ENCODE measurements around the gene TMEM231.
"Not testable (repeated sequence)": the region's sequence is repeated elsewhere in the genome, so short reads cannot be mapped to it uniquely, and the experiment has no call there.

Gene TMEM231

DNA sequence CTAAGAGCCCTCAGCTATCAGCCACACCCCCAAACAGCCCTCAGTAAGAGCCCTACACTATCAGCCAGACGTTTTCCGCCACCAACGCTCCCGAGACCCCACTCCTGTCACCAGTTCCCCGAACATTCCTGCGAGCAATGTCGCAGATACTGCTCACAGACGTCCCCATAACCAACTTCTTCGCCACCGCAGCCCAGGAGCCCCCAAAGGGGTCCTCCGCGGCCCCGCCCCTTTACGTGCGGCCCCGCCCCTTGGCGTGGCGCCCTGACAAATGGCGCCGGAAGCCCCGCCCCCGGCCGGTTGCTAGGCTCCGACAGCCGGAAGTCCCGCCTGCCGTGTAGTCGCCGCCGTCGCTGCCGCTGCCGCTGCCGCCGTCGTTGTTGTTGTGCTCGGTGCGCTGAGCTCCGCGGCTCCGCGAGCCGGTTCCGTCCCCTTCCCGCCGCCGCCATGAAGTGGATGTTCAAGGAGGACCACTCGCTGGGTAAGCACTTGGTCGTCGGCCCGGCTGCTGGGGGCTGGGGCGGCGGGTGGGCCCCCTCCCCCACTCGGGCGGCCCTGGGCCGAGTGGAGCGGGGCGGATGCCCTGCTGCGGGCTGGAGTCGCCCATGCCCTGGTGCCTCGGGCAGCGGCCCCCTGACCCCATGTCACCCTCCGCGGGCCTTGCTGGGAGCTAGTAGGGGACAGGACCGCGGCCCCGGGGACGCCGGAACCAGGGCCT lies 10.1 kb upstream of the TMEM231 start, which contains the start of gene GABARAPL2:
TSS of gene GABARAPL2 (plus strand) at position 340 of the 718 bp plus-strand sequence. CDS start at position 448, 108 bp downstream.
- peak; percentile 84 to 92 for DNase-seq

DNA sequence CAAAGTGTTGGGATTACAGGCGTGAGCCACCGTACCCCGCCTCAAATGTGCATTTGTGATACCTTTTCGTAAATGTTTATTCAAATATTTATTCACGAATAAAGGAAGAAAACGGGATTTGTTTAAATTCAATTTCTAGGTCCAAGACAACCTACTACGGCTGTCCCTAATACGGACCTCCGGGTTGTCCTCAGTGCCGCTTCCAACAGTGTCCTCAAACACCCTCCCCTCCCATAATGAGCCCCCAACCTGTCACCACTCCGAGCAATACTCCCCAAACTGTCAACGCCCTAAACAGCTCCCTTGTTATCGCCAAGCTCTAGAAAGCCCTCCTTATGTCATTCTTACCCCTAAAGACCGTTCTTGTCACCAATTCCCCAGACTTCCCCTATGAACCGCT lies 9.6 kb upstream of the TMEM231 start:
- DNase-seq = no peak

DNA sequence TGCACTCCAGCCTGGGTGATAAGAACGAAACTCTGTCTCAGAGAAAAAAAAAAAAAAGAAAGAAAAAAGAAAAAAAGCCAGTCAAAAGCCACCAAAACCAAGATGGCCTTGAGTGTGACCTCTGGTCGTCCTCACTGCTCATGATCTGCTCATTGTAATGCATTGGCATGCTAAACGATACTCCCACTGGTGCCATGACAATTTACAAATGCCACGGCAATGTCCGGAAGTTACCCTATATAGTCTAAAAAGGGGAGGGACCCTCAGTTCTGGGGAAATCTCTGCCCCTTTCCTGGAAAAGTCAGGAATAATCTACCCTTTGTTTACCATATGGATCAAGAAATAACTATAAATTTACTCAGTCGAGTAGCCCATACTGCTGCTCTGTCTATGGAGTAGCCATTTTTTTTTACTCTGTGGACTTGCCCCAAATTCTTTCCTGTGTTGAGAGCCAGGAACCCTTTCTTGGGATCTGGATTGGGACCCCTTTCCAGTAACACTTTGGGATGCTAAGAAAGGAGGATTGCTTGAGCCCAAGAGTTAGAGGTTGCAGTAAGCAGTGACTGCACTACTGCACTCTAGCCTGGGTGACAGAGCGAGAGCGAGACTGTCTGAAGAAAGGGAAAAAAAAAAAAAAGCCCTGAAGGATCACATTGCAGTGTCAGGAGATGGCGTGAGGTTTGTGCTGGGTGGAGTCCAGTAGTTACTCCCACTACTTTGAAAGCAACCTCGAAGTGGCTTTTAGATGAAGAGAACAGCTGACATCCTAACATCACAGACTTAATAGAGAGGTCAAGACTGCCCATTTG lies 3.7 kb upstream of the TMEM231 start:
- DNase-seq = no peak

DNA sequence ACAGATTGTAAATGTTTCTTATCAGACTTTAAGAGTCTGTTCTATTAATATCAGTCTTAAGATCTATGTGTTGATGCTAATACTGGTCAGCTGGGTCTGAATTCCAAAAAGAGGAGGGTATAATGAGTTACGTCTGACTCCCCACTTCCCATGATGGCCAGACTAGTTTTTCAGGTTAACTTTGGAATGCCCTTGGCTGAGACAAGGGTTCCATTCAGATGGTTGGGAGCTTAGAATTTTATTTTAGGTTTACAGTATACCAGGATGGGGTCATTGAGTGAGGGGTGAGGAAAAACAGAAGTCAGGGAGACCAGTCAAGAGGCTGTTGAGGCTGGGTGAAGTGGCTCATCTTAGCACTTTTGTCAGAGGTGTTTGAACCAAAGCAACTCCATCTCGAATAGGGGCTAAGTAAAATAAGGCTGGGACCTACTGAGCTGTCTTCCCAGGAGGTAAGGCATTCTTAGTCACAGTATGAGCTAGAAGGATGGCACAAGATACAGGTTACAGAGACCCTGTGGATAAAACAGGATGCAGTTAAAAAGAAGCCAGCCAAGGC lies 2.9 kb upstream of the TMEM231 start:
- DNase-seq = no peak

DNA sequence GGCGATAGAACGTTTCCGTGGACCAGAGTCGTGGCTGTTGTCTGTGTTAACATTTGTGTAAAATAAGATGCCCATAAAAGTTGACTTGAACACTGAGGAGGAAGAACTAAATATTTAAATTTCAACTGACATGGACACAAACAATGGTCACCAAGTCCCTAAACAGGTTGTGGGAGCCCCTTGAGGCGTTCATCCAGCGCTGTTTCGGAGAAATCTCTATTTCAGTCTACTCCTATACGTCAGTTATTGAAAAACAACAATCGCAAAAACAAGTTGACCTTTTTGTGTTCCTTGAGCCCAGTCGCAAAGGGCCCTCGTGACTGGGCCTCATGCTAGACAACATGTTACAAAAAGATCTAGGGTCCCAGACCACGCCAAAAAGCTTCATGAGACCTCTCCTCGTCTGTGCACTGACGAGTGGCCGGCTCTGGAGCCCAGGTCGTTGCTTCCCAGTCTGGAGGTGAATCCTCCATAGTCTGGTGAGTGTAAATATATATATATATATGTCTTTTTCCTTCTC lies 439 bp upstream of the TMEM231 start:
- no peak for DNase-seq

DNA sequence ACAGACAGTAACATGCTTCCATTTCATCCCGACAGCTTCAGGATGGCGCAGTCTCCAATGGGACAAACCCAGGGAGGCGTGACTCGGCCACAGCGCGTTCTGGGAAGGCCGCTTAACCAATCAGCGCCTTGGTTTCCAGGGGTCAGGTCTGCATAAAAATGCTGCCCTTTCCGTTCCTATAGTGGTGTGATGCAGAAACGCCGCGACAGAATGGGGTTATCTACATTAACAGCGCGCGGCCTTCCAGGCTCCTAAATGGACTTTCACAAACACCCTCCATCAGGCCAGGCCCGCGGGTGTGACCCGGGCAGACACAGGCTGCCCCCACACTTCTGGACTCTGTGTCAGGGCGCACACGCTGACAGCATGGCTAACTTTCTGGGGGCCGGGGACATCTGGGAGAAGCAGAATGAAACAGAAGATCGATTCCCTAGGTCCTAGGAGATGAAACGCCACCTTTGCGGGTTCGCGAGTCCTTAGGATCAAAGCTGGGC lies 792 bp downstream of the TMEM231 start:
- DNase-seq = no peak

DNA sequence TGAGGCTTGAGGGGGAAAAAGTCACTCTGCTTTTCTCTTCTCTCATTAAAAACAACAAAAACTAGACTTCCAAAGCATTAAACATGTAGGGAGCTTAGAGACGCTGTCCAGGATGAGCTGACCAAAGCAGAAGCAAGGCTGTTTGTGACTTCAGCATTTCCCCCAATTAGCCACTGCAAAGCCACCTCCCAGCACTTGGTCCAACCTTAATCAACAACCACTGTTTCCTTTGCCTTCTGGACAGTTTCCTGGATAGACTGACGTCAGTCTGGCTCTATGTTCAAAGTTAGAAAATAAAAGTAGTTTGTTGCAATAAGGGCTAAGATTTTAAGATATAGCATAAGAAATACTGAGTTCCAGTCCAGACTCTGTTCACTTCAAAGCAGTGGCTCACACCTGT lies 3.1 kb downstream of the TMEM231 start:
- DNase-seq = no peak

DNA sequence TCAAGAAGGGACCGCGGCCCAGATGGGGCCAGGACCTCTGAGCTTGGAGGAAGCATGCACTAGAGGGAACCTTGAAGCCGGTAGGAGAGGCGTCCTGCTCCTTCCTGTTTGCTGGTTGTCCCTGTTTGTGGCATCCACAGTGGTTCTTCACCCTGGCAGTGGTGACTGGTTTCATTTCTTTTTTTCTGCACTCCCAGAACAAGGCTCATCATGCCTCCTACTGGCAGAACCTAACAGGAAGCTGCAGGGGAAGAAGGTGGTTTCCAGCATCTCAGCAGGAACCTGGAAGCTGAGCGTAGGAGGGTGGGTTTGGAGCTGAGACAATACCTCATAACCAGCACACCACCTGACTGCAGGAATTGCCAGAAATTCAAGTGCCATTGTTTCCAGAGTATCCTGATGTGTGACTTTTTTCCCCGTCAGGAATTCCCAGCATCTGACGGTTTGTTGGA lies 5.8 kb downstream of the TMEM231 start:
- no peak for DNase-seq

DNA sequence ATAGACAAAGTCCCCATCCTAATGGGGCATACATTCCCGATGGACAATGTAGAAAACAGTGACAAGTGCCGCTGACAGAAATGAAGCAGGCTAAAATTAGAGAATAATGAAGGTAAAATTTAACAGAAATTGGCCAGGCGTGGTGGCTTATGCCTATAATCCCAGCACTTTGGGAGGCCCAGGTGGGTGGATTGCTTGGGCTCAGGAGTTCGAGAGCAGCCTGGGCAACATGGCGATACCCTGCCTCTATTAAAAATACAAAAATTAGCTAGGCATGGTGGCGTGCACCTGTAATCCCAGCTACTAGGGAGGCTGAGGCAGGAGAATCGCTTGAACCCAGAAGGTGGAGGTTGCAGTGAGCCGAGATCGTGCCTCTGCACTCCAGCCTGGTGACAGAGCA lies 7.6 kb downstream of the TMEM231 start:
- not testable (repeated sequence) for DNase-seq

DNA sequence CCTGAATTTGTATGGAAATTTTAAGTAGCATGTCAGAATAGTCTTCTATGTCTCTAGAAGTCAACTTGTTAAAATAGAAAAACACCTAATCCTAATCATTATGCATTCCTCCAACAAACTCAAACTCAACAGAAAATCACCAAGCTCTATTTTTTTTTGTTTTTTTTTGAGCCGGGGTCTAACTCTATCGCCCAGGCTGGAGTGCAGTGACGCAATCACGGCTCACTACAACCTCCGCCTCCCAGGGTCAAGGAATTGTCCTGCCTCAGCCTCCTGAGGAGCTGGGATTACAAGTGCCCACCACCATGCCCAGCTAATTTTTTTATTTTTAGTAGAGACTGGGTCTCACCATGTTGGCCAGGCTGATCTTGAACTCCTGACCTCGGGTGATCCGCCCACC lies 9.8 kb downstream of the TMEM231 start:
- DNase-seq = no peak

DNA sequence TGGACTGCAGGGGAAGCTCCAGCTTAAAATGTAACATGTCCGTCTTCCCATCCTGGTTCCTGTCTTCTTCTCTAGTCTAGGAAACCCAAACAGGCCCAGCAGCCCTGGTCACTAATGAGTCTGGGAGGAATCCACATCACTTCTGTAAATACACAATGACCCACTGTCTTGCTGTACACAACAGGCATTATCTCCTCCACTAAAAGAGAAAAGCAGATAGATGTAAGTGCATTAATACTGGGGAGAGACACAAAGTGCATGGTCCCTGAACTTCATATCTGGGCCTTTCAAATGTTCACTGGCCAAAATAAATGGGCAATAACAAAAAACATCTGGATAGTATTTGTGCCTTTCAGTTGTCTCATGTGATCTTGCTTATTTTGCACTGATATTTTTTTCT lies 10.2 kb downstream of the TMEM231 start:
- not testable (repeated sequence) for DNase-seq

DNA sequence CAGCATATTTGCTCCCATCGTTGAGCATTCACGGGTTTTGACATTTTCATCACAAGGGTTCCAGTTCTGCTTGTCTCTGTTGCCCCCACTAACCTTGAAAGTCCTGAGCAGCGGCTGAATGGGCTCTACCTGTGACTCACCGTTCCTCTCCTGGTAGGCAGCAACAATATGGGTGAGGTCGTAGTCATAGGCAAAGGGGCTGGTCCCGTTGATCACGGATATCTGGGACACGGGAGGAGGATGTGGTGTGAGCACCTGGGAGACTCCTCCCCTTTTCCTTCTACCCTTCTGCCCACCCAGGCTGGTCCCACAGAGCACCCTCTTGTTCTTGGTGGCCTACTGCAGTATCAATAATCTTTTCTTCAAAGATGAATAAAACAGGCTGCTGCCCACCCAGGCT lies 13.6 kb downstream of the TMEM231 start:
- DNase-seq = not testable (repeated sequence)

DNA sequence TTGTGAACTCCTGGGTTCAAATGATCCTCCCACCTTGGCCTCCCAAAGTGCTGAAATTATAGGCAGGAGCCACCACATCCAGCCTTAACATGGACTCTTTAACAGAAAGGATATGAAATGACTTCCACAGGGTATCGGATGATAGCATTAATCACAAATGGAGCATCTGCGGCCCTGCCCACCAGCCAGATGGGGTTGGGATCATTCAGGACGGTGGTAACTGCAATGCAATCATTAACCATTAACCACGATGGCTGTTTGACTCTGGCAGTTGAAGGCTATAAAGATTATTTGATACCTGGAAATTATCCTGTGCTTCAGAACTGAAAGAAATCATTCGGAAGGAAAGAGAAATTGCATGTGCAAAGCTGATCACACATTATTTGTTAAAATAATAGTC lies 14.8 kb downstream of the TMEM231 start:
- no peak for DNase-seq

DNA sequence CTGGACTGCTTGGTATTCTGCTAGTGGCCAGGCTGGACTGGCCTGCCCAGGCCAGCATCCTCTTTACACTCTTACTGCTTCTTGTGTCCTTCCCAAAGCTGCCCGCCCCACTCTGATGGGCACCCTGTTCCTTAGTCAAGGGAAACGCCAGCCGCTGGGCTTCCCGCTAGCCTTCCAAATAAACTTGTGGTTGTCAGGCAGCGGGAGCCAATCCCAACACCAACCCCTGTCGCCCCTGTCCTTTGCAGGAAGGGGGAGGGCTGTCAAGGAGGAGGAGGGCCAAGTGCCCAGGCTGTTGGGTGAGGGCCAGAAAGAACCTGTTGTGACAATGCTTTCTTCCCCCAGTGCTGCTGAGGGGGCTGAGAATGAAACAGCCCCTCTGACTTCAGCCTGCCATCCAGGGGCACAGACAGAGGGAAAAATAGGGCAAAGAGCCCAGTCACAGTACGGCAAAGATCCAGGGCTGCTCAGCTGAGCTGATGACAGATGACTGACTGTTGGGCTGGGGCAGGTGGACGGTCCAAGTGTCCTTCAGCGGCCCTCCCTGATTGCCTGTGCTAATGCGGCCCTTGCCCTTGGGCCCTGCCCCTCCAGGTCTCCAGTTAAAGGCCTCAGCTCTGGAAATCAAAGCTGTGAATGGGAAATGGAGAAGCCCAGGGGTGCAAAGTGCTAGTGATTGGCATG lies 17.0 kb downstream of the TMEM231 start:
- DNase-seq = not testable (repeated sequence)

DNA sequence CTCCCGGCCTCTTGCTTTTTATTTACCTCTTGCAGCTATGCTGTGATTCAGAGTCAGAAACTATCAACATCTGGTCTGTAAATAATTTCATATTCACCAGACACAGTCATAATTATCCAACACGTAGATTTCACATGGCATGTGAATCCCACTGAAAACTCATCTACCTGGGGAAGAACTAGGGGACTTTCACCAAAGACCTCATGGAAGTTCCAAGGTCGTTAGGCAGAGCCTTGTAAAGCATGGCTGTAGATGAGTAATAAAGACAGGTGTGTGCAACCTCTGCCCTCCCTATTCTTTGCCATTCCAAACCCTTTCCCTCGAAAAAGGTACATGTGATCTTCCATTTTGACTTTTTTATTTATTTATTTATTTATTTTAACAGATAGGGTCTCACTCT lies 18.3 kb downstream of the TMEM231 start:
- no peak for DNase-seq

DNA sequence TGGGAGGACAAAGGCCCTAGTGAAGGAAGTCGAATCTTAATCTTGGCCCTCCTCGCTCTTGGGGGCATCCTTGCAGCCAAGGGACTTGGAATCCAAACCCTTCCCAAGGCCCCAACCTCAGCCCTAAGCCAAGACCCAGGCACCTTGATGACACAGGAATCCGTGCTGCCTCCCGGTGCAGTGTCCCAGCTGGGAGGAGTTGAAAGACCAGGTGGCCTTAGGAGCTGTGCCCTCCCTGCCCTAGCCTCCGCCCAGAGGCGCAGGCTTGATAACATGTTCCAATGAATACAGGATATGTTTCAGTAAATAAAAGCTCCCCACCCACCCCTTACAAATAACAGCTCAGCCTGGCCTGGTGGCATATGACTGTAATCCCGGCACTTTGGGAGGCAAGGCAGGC lies 20.2 kb downstream of the TMEM231 start, which contains the start of gene CHST5:
TSS of gene CHST5 (minus strand) at position 208 of the 400 bp plus-strand sequence. CDS start 5,724 bp downstream, outside the sequence.
- DNase-seq = no peak

DNA sequence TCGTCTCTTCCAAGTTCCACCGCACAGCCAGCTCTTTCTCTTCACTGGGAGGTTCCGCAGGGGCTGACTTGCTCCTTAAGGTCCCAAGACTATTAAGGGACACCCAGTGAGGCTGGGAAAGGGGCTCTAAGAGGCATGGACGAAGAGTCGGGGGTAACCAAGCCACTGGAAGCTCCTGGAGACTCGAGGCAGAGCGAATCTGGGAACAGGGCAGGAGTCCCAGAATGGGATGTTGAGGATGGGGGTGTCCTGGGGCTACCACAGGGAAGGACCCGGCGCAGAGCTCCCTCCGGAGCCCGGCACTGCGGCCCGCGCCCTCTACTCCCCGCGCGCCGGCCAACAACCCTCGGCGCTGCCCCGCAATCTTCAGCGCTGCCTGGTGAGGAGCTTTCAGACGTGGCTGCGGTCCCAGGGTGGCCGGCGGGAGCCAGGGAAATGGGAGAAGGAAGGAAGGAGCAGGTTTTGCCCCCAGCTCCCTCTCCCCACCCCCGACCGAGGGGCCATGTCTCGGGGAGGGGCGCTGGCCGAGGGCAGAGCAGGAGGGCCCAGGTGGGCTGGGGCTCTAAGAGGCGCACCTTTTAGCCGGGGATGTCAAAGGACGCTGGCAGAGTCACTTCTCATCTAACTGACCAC lies 20.7 kb downstream of the TMEM231 start:
- DNase-seq = no peak

DNA sequence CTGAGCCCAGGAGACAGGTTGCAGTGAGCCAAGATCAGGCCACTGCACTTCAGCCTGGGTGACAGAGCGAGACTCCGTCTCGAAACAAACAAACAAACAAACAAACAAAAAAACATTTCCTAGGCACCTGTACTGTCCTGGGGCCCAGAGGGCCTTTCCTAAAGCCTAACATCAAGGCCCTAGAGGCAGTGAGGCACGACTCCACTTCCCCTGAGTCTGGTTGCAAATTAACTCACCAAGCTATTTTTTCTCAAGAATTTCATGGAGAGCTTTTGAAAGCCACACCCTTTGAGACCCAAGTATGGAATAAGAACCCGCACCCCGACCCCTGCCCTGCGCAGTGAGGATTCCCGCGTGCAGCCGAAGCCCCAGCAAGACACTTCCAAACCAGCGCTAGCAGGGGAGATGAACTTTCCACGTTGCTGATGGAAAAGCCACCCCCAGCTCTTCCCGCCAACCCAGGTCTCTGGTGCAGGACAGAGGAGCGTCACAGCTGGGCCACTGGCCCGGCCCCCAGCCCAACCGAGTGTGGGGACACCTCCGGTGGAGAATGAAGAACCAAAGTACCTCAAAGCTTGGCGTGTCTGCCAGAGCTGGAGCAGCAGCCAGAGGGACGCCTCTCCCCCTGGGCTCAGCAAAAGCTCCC lies 21.4 kb downstream of the TMEM231 start:
- no peak for DNase-seq

DNA sequence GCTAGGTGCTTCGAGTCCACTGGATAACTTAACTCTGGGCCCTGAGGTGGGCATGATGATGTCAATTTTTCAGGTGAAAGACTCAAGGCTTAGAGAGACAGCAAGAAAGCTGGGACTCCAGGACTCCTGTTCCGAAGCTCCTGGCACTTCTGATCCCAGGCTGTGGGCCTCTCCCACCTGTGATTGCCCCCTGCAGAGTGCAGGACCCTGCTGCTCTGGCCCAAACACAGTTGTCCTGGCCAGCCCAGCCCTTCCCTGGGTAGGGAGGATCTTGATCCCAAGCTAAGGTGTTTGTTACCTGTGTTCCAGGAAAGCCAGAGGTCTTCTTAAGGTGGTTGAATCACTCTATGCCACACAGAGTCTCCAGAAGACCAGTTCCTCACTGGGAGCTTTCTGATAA lies 23.3 kb downstream of the TMEM231 start:
- no peak for DNase-seq

DNA sequence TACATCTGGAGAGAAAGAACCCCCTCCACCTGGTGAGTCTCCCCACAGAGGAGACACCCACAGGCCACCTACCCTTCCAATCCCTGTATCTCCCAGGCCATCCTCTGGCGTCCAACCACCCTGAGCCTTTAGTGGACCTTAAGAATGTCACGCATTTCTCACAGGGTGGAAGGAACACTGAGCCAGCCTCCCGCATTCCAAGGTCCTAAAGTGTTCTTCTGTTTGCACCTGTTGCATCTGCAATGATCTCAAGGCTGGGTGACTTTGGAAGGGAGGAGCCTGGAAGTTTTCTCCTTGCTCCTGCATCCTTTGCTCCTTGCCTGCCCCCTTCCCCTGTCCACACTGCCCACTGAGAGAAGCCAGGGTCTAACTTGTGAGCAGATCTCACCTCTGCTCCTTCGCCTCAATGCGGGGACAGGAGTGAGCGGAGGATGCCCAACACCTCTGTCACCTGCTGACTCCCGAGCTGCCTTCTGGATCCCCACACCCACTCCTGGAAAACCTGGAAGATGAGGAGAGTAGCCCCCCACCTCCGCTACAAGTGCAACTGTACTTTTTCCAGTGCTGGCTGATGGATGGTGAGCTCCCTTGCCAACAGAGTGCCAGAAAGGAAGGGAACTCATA lies 23.8 kb downstream of the TMEM231 start:
- DNase-seq = no peak

DNA sequence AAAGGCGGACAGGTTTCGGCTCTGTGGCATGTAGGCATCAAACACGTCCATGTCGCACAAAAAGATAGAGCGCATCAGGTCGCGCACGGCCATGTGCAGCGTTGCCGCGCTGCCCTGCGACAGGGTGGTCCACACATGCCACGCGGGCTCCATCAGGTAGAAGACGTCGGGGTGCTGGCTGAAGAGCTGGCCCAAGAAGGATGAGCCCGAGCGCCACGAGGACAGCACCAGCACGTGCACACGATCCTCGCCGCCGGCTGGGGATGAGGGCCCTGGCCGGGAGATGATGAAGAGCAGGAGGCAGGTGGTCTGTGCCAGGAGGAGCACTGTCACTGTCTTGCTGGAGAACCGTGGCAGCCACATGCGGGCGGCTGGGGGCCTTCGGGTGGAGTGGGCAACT lies 26.1 kb downstream of the TMEM231 start:
- DNase-seq = no peak

All from stimulated activated CD4-positive, alpha-beta T cell treated with anti-CD3 and anti-CD28 coated beads, Interleukin-2, amount 100 ng/mL, for 48 hours (primary cell).